ENCODE measurements around the gene TYMP.

- no peak for TF ChIP-seq CTCF (IDR thresholded peaks at IDR 0.05; ENCODE audit: poor library complexity)
- no peak for TF ChIP-seq EZH2 (IDR thresholded peaks at IDR 0.05; ENCODE audit: borderline replicate concordance)
- TF ChIP-seq EZH2phosphoT487 (IDR thresholded peaks at IDR 0.05; ENCODE audit: low read depth, severe bottlenecking, unreplicated experiment), result no peak
Measured at GRCh38 chr22:50577697-50577986, 47.8 kb upstream of the TYMP start.

Data from hepatocyte (in vitro differentiated cells).